SKM-1 treated with dmso at 0.1 percent for 144 hours (cell line): ENCODE measurements around the gene RMND5B.
A peak's percentile ranks its signal among the peaks of the same experiment; 100 is the strongest.
"Not testable (repeated sequence)": the region's sequence is repeated elsewhere in the genome, so short reads cannot be mapped to it uniquely, and the experiment has no call there.

Experiments
- DNase-seq: peaks from one replicate; lab custom pipeline; 2025; ENCODE audit not compliant: unreplicated experiment; lab: John Stamatoyannopoulos, UW

RMND5B gene, protein sequence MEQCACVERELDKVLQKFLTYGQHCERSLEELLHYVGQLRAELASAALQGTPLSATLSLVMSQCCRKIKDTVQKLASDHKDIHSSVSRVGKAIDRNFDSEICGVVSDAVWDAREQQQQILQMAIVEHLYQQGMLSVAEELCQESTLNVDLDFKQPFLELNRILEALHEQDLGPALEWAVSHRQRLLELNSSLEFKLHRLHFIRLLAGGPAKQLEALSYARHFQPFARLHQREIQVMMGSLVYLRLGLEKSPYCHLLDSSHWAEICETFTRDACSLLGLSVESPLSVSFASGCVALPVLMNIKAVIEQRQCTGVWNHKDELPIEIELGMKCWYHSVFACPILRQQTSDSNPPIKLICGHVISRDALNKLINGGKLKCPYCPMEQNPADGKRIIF

DNA sequence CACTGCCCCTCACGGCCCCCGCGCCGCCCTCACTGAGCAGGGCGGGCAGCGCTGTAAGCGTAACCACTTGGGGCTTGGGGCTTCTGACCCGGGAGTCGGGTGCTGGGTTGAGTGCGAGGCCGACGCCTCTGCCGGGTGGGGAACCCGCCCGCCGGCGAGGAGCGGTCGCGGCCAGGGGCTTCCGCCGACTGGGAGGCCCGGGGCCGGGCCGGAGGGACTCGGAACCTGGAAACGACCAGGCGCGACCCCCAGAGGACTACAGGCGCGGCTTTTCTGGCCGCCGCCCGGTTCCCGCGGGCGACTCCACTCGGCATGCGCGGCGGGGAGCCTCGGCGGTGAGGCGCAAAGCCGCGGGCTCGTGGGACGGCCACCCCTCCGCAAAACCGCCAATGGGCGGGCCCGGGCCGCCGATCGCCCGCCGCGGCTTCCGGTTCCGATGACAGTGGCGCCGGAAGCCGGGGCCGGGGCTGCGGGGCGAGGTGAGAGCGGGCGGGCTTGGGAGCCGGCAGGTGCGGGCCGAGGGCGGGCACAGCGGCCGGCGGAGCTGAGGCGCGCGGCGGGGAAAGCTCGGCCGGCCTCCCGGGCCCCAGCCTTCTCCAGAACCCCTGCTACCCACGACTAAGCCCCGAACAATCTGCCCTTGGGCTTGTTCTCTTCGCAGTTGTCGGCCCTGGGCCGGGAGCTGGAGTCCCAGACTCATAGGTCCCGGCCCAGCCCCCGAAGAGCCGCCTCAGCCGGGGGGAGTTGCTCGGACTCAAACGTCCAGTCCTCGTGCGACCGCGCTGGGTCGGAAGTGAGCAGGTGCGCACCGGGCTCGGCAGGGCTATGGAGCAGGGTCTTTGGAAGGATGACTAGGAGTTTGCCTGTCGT lies at the start of gene RMND5B:
Gene RMND5B, plus strand, starts transcription at position 439 of the 870 bp plus-strand sequence. CDS start 7,106 bp downstream, outside the sequence.
- DNase-seq, result peak; percentile 67

DNA sequence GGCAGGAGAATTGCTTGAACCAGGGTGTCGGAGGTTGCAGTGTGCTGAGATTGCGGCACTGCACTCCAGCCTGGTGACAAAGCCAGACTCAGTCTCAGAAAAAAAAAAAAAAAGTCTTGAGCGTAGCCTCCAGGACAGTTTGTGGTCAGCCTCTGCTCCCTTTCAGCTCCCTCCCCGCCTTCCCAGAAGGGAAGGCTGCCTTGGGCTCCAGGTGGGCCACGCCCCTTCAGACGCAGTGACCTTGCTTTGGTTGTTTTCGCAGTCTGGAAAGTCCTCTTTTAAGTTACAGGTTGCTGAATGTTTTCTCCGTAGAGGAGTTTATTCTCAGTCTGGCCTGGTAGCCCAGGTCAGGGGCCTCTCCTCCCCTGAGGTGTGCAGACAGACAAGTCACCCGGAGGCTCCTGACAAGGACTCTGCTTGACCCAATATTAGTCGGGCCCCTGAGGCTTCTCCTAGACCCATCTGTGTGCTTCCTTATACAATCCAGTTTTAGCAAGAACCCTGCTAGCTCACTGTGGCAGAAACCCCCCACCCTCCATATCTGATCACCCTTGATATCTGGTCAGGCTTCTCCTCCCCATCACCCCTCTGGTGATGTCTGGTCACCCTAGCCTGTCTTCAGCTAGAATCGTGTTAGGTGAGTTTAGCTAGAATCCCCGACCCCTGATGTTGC lies 49.1 kb upstream of the RMND5B start:
- DNase-seq, result no peak

DNA sequence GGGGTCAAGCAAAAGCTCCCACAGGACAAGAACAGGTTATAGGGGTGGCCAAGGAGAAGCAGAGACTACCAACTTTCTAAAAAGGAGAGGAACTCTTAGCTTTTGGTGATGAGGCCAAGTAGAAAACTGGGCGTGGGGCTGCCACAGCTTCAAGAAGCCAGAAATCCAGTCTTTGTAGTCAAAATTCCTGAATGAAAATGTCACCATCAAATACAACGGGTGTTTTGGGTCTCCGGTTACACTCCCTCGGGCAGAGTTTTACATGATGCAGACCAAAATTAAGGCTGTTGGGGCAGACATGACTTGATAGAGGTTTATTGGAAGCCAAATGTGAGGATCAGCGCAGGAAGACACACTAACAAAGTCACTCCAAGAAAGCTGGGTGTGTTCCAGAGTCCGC lies 46.9 kb upstream of the RMND5B start:
- no peak for DNase-seq

DNA sequence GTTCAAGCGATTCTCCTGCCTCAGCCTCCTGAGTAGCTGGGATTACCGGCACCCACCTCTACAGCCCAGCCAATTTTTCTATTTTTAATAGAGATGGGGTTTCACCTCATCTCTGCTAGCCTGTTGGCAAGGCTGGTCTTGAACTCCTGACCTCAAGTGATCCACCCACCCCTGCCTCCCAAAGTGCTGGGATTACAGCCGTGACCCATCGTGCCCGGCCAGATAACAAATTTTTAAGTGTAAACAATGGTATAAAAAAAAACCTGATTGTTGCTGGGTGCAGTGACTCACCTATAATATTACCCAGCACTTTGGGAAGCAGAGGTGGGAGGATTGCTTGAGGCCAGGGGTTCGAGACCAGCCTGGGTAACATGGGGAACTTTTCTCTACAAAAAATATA lies 45.5 kb upstream of the RMND5B start:
- no peak for DNase-seq

DNA sequence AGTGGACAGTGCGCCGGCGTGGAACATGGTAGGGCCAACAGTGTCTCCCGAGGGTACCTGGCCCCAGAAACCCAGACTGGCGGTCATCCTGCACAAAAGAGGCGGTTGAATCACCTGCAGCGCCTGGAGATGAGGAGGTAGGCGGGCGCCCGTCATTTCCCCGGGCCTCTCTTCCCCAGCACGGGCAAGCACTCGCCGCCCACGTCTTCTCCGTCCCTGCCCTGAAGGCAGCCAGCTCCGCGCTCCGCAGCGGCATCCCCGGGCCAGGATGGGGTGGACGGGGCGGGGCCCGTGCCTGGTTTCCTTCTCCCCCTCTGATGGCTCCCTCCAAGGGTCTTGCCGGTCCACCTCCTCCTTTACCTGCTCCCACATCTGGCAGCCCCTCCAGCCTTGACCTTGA lies 44.5 kb upstream of the RMND5B start:
- no peak for DNase-seq

DNA sequence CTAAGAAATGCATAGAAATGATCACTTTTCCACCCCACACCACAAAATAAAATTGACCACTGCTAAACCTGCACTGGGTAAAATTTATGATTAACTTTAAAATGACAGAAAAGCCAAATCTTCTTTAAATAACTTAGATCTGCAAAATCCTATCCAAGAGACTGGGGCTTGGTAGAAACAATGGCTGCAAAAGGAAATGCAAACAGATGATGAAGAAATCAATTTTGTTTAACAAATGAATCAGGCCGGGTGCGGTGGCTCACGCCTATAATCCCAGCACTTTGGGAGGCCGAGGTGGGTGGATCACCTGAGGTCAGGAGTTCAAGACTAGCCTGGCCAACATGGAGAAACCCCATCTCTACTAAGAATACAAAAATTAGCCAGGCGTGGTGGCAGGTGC lies 43.6 kb upstream of the RMND5B start:
- not testable (repeated sequence) for DNase-seq

DNA sequence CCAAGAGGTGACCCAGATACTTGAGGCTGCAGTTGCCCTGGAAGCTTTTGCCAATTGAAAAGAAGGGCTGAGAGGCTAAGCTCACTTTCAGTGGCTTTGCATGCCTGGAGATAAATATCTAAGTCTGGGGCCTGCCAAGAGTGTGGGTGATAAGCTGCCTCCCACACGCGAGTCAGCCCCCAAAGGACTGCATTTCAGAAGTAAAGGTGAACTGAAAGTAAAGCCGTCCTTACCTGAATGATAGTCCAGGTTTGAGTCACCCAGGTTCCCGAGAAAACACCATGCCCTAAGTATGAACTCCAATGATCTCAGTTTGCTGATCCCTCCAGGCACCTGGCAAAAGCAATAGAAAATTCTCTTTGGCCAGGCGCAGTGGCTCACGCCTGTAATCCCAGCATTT lies 40.0 kb upstream of the RMND5B start:
- DNase-seq, result no peak

DNA sequence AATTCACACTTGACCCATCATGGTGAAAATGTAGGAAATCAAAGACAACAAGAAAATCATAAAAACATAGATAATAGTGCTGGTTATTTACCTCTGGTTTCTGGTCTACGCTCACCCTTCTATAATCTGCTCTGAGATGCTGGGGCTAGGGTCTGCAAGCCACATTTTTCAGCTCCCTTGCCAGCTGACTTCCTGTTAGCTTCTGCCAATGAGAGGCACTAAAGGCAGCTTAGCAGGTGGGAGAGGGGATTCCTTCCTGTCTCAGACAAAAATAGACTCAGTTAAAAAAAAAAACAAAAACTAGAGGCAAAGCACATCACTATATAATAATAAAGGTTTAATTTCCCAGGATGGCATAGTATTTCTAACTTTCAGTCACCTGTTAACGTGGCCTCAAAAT lies 37.7 kb upstream of the RMND5B start:
- DNase-seq, result no peak

DNA sequence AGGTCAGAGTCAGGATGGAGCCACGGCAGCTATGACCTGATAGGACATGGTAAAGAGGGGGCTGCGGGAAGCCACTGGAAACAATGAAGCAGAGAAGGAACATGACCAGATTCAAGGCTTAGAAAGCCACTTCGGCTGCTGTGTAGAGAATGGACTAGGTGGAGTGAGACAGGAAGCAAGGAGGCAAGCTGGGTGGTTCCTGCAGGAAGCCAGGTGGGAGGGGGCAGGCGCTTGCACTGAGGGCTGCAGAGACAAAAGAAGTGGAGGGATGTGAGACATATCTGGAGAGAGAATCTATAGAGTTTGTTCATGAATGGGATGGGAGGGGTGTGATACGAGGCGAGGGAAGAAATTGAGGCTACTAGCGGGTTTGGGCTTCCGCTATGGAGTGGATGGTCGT lies 36.5 kb upstream of the RMND5B start:
- DNase-seq, result no peak

DNA sequence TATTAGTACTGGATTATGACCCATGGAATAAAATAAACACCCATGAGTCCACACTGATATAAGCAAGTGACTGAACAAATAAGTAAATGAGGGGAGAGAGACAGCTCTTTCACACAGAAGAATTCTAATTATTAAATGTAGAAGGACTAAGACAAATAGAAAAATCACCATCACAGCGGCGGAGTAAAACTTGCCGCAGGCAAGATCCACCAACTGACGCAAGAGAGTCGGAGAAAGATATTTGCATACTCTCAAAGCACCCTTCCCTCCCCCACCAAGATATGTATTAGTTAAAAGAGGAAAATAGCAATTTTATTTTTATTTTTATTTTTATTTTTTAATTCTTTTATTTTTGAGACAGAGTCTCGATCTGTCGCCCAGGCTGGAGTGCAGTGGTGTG lies 32.1 kb upstream of the RMND5B start:
- no peak for DNase-seq

DNA sequence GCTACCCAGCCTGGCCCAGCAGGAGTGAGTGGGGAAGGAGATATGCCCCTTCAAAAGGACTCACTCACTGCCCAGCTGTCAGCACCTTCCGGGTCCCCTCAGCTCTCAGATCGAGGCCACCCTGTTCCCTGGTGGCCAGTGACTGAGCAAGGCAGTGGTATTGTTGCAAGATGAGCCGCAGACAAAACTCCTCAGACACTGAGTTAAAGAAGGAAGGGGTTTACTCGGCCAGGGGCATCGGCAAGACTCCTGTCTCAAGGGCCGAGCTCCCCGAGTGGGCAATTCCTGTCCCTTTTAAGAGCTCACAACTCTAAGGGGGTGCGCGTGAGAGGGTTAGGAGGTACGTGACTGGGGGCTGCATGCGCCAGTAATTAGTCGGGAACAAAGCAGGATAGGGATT lies 27.2 kb upstream of the RMND5B start:
- DNase-seq, result no peak

DNA sequence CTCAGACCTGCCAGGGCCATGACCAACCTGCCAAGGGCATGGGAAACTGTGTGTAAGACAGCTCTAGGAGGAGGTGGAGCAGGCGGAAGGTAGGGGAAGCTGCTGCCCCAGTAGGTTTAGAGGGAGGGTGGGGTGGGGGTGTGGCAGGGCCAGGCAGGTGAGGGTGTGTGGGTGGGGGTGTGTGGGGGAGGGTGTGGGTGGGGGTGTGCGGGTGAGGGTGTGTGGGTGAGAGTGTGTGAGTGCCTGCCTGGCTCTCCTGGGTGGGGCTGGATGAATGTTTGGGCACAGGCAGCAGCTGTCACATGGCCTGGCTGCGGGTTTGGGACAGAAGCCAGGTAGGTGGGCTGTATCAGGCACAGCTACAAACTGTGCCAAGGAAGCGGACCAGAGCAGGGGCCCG lies 26.3 kb upstream of the RMND5B start:
- no peak for DNase-seq

DNA sequence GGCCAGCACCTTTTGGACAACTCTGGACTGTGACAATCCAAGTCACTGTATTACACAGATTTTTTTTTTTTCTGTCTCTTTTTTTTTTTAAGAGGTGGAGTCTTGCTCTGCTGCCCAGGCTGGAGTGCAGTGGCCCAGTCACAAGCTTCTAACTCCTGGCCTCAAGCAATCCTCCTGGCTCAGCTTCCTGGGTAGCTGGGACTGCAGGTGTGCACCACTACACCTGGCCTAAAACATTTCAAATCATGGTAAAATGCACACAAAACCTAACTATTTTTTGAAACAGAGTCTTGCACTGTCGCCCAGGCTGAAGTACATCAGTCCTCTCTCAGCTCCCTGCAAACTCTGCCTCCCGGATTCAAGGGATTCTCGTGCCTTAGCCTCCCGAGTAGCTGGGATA lies 24.7 kb upstream of the RMND5B start:
- DNase-seq, result no peak

DNA sequence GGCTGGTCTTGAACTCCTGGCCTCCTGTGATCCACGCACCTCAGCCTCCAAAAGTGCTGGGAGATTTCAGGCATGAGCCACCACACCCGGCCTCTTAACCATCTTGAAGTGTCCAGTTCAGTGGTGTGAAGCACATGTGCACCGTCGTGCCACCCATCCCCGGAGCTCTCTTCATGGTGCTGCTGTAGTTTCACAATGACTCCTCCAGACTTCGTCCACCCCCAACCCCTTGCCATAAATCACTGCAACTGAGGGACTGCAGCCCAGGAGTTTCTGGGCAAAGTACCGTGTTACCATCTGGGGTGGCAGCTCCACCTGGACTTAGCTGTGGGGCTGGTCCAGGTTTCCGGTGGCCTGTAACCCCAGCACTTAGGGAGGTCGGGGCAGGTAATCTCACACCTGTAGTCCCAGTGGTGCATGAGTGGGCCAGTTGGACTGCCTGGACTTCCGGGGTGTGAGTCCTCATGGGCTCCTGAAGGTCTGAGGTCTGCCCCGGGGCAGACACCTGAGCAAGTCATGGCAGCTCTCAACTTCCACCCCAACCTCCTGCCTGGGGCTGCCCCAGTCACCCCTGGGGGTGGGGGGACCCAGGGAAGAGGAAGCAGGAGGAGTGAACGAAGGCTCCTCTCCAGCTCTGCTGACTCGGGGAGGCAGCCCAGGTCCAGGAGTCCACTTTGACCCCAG lies 24.1 kb upstream of the RMND5B start:
- DNase-seq, result no peak

DNA sequence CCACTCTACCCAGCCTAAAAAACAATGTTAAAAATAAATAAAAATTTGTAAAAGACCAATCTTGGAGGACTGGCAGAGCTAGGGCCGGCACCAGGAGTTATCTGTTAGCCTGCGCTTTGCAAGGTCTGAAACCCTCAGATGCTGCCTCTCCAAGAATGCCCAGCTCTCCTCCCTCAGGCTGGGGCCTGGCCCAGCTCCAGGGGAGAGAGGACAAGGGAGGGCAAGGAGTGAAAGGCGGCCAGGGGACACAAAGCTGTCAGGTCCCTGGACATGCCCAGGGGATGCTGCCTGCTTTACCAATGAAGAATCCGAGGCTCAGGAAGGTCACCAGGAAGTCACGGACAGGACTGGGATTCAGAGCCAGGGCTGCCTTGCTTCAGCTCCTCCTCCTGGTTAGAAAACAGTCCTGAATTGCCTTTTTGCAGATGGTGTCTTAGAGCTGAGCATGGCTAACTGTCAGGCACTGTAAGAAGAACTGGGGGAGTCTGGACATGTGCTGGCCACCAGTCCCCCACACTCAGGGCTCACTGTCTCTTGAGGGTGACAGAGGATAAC lies 23.0 kb upstream of the RMND5B start:
- no peak for DNase-seq

DNA sequence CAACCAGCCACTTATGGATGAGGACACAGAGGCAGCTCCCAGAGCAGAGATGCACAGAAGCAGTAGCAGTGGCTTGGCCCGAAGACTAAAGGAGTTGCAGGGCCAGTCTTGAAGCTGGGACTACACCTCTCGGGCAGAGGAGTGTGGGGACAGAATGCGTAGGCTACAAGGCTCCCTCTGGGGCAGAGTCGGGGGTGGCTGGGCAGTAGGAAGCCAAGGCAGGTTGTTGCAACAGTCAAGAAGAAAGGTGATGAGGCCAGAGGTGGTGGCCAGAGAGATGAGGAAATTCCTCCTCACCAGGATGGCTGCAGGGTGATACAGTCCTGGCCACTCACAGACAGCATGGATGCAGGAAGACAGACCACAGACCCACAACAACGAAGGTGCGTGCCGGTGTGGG lies 22.4 kb upstream of the RMND5B start:
- no peak for DNase-seq

DNA sequence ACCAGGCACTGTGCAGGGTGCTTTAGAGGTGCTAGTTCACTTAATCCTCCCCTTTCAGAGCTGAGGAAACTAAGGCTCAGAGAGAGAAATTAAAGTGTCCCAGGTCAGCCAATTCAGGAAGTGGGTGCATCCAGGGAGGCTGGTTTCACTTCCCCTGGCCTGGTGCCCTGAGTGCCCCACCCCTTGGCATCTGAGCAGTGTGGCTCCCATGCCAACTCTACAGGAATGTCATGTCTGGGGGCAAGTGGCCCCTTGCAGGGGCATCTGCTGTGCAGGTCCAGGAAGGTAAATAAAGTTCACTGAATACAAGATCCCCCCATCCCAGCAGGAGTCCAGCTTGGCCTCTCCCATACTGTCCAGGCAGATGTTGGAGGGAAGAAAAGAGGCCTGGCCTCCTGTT lies 21.8 kb upstream of the RMND5B start:
- no peak for DNase-seq

DNA sequence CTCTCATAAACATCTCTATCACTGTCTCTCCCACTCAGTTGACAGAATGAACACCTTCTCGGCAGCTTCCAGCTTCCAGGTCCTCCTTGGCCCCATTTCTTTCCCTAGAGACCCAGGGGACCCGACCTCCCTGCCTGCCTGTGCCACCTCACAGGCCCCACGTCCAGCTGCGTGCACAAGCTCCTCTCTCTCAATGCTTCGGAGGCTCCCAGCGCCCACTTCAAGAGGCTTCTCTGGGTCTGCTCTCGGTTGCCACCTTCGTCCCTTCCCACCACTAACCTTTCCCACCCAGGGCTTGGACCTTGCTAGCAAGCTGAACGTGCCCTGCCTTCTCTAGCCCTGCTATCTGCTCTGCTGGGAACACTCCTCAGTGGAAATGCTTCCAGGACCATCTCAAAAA lies 20.3 kb upstream of the RMND5B start:
- no peak for DNase-seq

DNA sequence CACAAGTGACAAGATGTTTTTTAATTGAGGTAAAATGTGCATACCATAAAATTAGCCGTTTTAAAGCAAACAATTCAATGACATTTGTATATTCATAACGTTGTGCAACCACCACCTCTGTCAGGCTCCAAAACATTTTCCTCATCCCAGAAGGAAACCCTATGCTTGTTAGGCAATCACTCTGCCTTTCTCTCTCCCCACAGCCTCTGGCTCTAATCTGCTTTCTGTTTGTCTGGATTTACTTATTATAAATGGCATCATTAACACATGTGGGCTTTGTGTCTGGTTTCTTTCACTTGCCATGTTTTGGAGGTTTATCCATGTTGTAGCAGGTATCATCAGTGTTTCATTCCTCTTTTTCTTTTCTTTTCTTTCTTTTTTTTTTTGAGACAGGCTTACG lies 18.9 kb upstream of the RMND5B start:
- no peak for DNase-seq

DNA sequence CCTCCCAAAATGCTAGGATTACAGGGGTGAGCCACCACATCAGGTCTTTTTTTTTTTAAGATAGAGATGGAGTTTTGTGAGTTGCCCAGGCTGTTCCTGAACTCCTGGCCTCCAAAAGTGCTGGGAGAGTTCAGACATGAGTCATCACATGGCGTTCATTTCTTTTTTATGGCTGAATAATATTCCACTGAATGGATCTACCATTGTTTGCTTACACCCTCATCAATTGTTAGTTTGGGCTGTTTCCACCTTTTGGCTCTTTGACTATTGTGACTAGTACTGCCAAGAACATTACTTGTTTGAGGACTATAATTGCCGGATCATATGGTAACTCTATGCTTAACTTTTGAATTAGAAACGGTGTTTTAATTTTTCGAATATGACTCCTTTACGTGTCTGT lies 18.3 kb upstream of the RMND5B start:
- DNase-seq, result no peak
